B cell (primary cell): ENCODE data around the gene JCHAIN. TPM values are rescaled to one million over a fixed set of nuclear protein-coding genes. Genes with fewer than 3 reads are reported as not detected.
"Not testable (repeated sequence)": the region's sequence is repeated elsewhere in the genome, so short reads cannot be mapped to it uniquely, and the experiment has no call there.

ENCODE experiments used
- ATAC-seq: fragments of 200-7000 bp; cut with Tn5 transposase; one replicate; pipeline ENCODE4 v1.10.0; 2021; ENCODE audit warnings: low read depth, mild to moderate bottlenecking, moderate number of reproducible peaks, moderate library complexity
- CTCF ChIA-PET: fragments of 350-600 bp; sonication (Branson Sonifier 250); formaldehyde crosslinking; loops from one replicate; lab custom pipeline; 2021; ENCODE audit warnings: antibody characterized with exemption, inconsistent platforms; lab: Charles Lee
- POLR2A ChIA-PET: fragments of 350-600 bp; sonication (Branson Sonifier 250); formaldehyde crosslinking; loops from one replicate; lab custom pipeline; 2021; ENCODE audit warnings: antibody characterized with exemption; lab: Charles Lee
- DNase-seq: peaks from one replicate; pipeline ENCODE4 v3.0.0; 2013
- H2AFZ ChIP-seq: 2 replicates; pipeline ENCODE4 v1.6.1; 2012; ENCODE audit warnings: mild to moderate bottlenecking, low read depth, low read length; ENCODE audit not compliant: insufficient read depth, poor library complexity, severe bottlenecking
- H3K27ac ChIP-seq, 2 donors: 1 replicate in 1 of 2; 2 replicates in 1 of 2; pipeline ENCODE4 v1.5.1; 2012 to 2013; ENCODE audit warnings: low read length in 2 of 2, mild to moderate bottlenecking in 2 of 2, moderate library complexity in 1 of 2
- H3K27me3 ChIP-seq, 4 experiments: fragments of 200-600 bp in 1 of 4; sonication (generic) in 1 of 4; replicated peaks in 1 of 4; 1 replicate in 2 of 4; 2 replicates in 2 of 4; pipeline versions ENCODE4 v1.6.1 to v1.7.0; 2013 to 2016; ENCODE audit warnings: low read length in 3 of 4, mild to moderate bottlenecking in 2 of 4, mixed read lengths in 1 of 4, moderate library complexity in 1 of 4; ENCODE audit not compliant: insufficient read depth in 4 of 4, control insufficient read depth in 3 of 4; ENCODE audit errors: control extremely low read depth in 1 of 4
- H3K36me3 ChIP-seq, 2 experiments: replicated peaks in 1 of 2; 1 replicate in 1 of 2; 2 replicates in 1 of 2; pipeline versions ENCODE4 v1.6.1 to v1.7.1; 2013; ENCODE audit warnings: low read length in 1 of 2; ENCODE audit not compliant: insufficient read depth in 2 of 2, control insufficient read depth in 1 of 2; ENCODE audit errors: control extremely low read depth in 1 of 2, extremely low read depth in 1 of 2
- H3K4me1 ChIP-seq, 2 donors: fragments of 200-600 bp in 1 of 2; sonication (generic) in 1 of 2; 1 replicate in 1 of 2; 2 replicates in 1 of 2; pipeline versions ENCODE4 v1.5.1 to v1.6.1; 2013 to 2017; ENCODE audit warnings: low read length in 2 of 2; ENCODE audit not compliant: control insufficient read depth in 2 of 2, insufficient read depth in 2 of 2
- H3K4me2 ChIP-seq: replicated peaks from 2 replicates; pipeline ENCODE3; 2012; ENCODE audit warnings: mild to moderate bottlenecking, low read depth, low read length; ENCODE audit not compliant: poor library complexity, severe bottlenecking
- H3K4me3 ChIP-seq, 5 experiments: fragments of 200-600 bp in 1 of 5; sonication (generic) in 1 of 5; 1 replicate in 3 of 5; 2 replicates in 2 of 5; pipeline versions ENCODE4 v1.5.1 to v1.7.0; 2011 to 2016; ENCODE audit warnings: low read length in 4 of 5, mild to moderate bottlenecking in 4 of 5, low read depth in 2 of 5, control low read depth in 1 of 5, moderate library complexity in 1 of 5; ENCODE audit not compliant: insufficient read depth in 1 of 5; ENCODE audit errors: control extremely low read depth in 1 of 5, extremely low read depth in 1 of 5
- H3K79me2 ChIP-seq: fragments of 200-600 bp; sonication (generic); one replicate; pipeline ENCODE4 v1.6.0; 2016; ENCODE audit warnings: low read length; ENCODE audit not compliant: control insufficient read depth, insufficient read depth
- H3K9ac ChIP-seq: fragments of 200-600 bp; sonication (generic); 2 replicates; pipeline ENCODE4 v1.6.1; 2017; ENCODE audit warnings: mild to moderate bottlenecking, low read length, moderate library complexity
- H3K9me3 ChIP-seq, 3 donors: one replicate each; pipeline versions ENCODE4 v1.6.1 to v1.7.1; 2013; ENCODE audit warnings: low read length in 2 of 3; ENCODE audit not compliant: control insufficient read depth in 2 of 3, insufficient read depth in 1 of 3; ENCODE audit errors: control extremely low read depth in 1 of 3
- H4K20me1 ChIP-seq: 2 replicates; pipeline ENCODE4 v1.6.0; 2012; ENCODE audit warnings: mild to moderate bottlenecking, low read length; ENCODE audit not compliant: insufficient read depth, control insufficient read depth, poor library complexity, severe bottlenecking
- H3K27ac Mint-ChIP-seq: one replicate; pipeline ENCODE4 v1.8.0; 2021; ENCODE audit warnings: mixed read lengths
- H3K27me3 Mint-ChIP-seq: one replicate; pipeline ENCODE4 v1.8.0; 2021; ENCODE audit warnings: mixed read lengths
- H3K4me1 Mint-ChIP-seq: one replicate; pipeline ENCODE4 v1.8.0; 2021; ENCODE audit warnings: mixed read lengths
- H3K4me3 Mint-ChIP-seq: one replicate; pipeline ENCODE4 v1.8.0; 2021; ENCODE audit warnings: mixed read lengths
- H3K9me3 Mint-ChIP-seq: one replicate; pipeline ENCODE4 v1.8.0; 2022; ENCODE audit warnings: mixed read lengths; ENCODE audit not compliant: insufficient read depth
- CTCF ChIP-seq: fragments of 200-600 bp; IDR thresholded peaks from one replicate; pipeline ENCODE4 v1.8.0; 2022; ENCODE audit warnings: antibody characterized with exemption, mild to moderate bottlenecking
- EZH2 ChIP-seq: IDR thresholded peaks from 2 replicates; pipeline ENCODE4 v1.6.1; 2012; ENCODE audit warnings: borderline replicate concordance, low read depth, mild to moderate bottlenecking, moderate library complexity, low read length; ENCODE audit not compliant: insufficient read depth, poor library complexity, severe bottlenecking
- WGBS: methylation state at CpG from one replicate; pipeline ENCODE4 v1.1.5; 2013; ENCODE audit warnings: missing lambda C conversion rate; ENCODE audit not compliant: insufficient coverage; 5-methylcytosine and 5-hydroxymethylcytosine counted together
- intact Hi-C: fragments of 100-400 bp; cut with micrococcal nuclease; formaldehyde crosslinking; loops from one replicate; pipeline ENCODE4 v1.10.0; 2022
- polyA plus RNA-seq: library from polyadenylated mRNA; depleted of rRNA; stranded (reverse); fragments of >200 nt; gene quantifications from 2 replicates; pipeline ENCODE4 v1.2.3, GENCODE V29; 2012
- total RNA-seq, 2 donors: library from RNA; stranded (reverse); fragments of 120-200 nt in 1 of 2; gene quantifications; 1 replicate in 1 of 2; 2 replicates in 1 of 2; pipeline versions ENCODE4 v1.2.3 to v1.2.4, GENCODE V29; 2013 to 2022

Gene JCHAIN
- total and polyA plus RNA-seq, 2 donors (not counting 1 experiment from before 2014, with no cell fraction given), result 90.8 to 441 TPM

GRCh38 chr4:70687392-70687791 is 21.1 kb upstream of the JCHAIN start:
- H3K4me1 Mint-ChIP-seq, result peaks cover 38% of the 10 kb centered on the region
- DNase-seq (no peak), ATAC-seq (no peak)
- Histone ChIP-seq H3K9ac (peak overlapping the region; percentile 96), H3K79me2 (peaks cover 18% of the 10 kb centered on the region), H3K36me3 (no peaks in the 10 kb centered on the region), H3K4me2 (peak overlapping the region; percentile 88), H3K4me3 (peak overlapping the region; percentile 66 to 97 (median 92)), H3K27me3 (no peaks in the 10 kb centered on the region), H4K20me1 (no peaks in the 10 kb centered on the region), H2AFZ (peak overlapping the region; percentile 96), H3K9me3 (no peaks in the 10 kb centered on the region), H3K4me1 (peaks cover 24 to 32% of the 10 kb centered on the region in 2 donors), H3K27ac (peak overlapping the region; percentile 96 to 98)
- peak overlapping the region; percentile 100 for H3K27ac Mint-ChIP-seq
- no peaks in the 10 kb centered on the region for H3K9me3 Mint-ChIP-seq
- H3K4me3 Mint-ChIP-seq, result peak overlapping the region; percentile 100
- intact Hi-C loops, result loop anchor here (5.0 kb wide), 1 partner anchor 150 kb away; the partner anchor contains the start of gene GRSF1
- POLR2A ChIA-PET, result interaction anchor here (0.8 to 2.2 kb wide), 3 partner anchors 17 to 35 kb away, joined by 3 to 13 read pairs (median 5); no protein-coding TSS in a partner anchor
- TF ChIP-seq EZH2 (no peak), CTCF (no peak)
- 66% methylated on average over 8 of the region's 13 CpGs for WGBS
- CTCF ChIA-PET, result interaction anchor here (0.5 to 4.1 kb wide), 11 partner anchors 10 to 47 kb away, joined by 3 to 21 read pairs (median 4); no protein-coding TSS in a partner anchor
- H3K27me3 Mint-ChIP-seq, result no peaks in the 10 kb centered on the region

GRCh38 chr4:70682142-70682541 is 15.8 kb upstream of the JCHAIN start:
- H3K4me1 ChIP-seq, result peaks cover 42 to 46% of the 10 kb centered on the region in 2 donors
- H3K9me3 Mint-ChIP-seq, H4K20me1 ChIP-seq, DNase-seq, H3K4me3 ChIP-seq, H3K4me2 ChIP-seq, H3K27ac ChIP-seq, H3K36me3 ChIP-seq, H3K9ac ChIP-seq, H3K79me2 ChIP-seq, intact Hi-C loops, H2AFZ ChIP-seq, ATAC-seq, H3K4me3 Mint-ChIP-seq, H3K27me3 Mint-ChIP-seq, H3K9me3 ChIP-seq, H3K27ac Mint-ChIP-seq, H3K27me3 ChIP-seq: not testable (repeated sequence)
- ChIA-PET CTCF (interaction anchor here (0.5 to 2.6 kb wide), 4 partner anchors 9 to 34 kb away, joined by 3 to 11 read pairs (median 6); no protein-coding TSS in a partner anchor), POLR2A (interaction anchor here (0.8 kb wide), 1 partner anchor 76 kb away, joined by 3 read pairs; no protein-coding TSS in a partner anchor)
- WGBS, result 100% methylated on average over 1 of the region's 3 CpGs
- H3K4me1 Mint-ChIP-seq, result peaks cover 35% of the 10 kb centered on the region
